ENCODE results near the gene WWOX.

WWOX gene

DNA sequence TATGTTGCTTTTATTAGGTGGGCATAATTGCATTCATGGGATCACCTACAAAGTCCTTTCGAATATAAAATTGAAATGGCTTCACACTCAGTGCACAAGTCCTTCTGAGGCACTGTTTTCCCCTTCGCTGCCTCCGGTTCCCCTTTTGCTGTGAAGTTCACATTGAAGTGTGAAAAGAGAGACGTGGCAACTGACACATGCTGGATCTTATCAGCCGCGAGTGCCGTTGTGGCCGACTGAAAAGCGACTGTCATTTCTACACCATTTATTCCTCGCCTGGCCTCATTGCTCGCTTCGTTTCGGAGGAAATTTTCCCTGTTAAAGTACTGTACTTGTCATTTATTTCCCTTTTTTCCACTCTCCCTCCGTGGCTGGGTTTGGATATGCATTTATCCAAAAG lies 1077.6 kb downstream of the WWOX start:
- Histone ChIP-seq H3K79me2 (ENCODE audit: insufficient read depth, low read length) (no peaks in the 10 kb centered on the region), H3K27ac (ENCODE audit: low read length) (no peak overlapping the region), H3K9ac (ENCODE audit: low read depth, low read length) (no peak overlapping the region), H3K27me3 (ENCODE audit: insufficient read depth, low read length, poor library complexity) (no peaks in the 10 kb centered on the region), H2AFZ (ENCODE audit: low read depth, low read length) (no peak overlapping the region), H3K4me1 (ENCODE audit: insufficient read depth, low read length) (peaks cover 6% of the 10 kb centered on the region; the same call in 1 of the 2 replicates), H3K36me3 (ENCODE audit: insufficient read depth, low read length) (no peaks in the 10 kb centered on the region), H3K4me2 (ENCODE audit: insufficient read depth, low read length) (no peak overlapping the region), H3K4me3 (ENCODE audit: low read depth in 1 of 2, low read length in 2 of 2) (no peak overlapping the region), H4K20me1 (ENCODE audit: insufficient read depth, low read length) (no peaks in the 10 kb centered on the region), H3K9me3 (ENCODE audit: insufficient read depth, low read length, severe bottlenecking) (no peaks in the 10 kb centered on the region)
- ATAC-seq (ENCODE audit: insufficient read depth, low read depth) (no peak), DNase-seq (no peak)
- TF ChIP-seq, protein P1, sequence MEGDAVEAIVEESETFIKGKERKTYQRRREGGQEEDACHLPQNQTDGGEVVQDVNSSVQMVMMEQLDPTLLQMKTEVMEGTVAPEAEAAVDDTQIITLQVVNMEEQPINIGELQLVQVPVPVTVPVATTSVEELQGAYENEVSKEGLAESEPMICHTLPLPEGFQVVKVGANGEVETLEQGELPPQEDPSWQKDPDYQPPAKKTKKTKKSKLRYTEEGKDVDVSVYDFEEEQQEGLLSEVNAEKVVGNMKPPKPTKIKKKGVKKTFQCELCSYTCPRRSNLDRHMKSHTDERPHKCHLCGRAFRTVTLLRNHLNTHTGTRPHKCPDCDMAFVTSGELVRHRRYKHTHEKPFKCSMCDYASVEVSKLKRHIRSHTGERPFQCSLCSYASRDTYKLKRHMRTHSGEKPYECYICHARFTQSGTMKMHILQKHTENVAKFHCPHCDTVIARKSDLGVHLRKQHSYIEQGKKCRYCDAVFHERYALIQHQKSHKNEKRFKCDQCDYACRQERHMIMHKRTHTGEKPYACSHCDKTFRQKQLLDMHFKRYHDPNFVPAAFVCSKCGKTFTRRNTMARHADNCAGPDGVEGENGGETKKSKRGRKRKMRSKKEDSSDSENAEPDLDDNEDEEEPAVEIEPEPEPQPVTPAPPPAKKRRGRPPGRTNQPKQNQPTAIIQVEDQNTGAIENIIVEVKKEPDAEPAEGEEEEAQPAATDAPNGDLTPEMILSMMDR (IDR thresholded peaks at IDR 0.05; ENCODE audit: borderline replicate concordance, extremely low read depth, low read length, poor library complexity, severe bottlenecking), result no peak
- TF ChIP-seq EZH2 (IDR thresholded peaks at IDR 0.05; ENCODE audit: borderline replicate concordance, low read depth, low read length, severe bottlenecking), result no peak

DNA sequence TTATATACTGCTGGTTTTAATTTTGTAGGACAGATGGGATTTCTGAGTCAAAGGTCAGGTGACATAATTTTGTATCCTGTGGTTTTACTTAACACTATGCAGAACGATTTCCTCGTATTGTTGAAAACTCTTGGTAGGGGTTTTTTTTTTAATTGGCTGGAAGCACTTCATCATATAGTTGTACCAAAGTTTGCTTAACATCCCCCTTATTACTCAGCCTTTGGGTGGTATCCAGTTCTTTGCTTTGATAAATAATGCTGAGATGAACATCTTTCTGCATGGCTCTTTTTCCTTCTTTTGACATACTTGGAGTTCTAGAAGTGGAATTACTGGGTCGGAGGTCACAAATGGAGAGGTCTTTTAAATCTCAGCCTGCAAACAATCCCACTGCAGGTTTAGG lies 1082.0 kb downstream of the WWOX start:
- H3K27me3 ChIP-seq (ENCODE audit: insufficient read depth, low read length, poor library complexity), result no peaks in the 10 kb centered on the region
- H3K79me2 ChIP-seq (ENCODE audit: insufficient read depth, low read length), result no peaks in the 10 kb centered on the region
- TF ChIP-seq, protein P1 (IDR thresholded peaks at IDR 0.05; ENCODE audit: borderline replicate concordance, extremely low read depth, low read length, poor library complexity, severe bottlenecking), result no peak
- no peak for TF ChIP-seq EZH2 (IDR thresholded peaks at IDR 0.05; ENCODE audit: borderline replicate concordance, low read depth, low read length, severe bottlenecking)
- peaks cover 20% of the 10 kb centered on the region for H3K4me1 ChIP-seq (ENCODE audit: insufficient read depth, low read length)
- no peaks in the 10 kb centered on the region for H3K36me3 ChIP-seq (ENCODE audit: insufficient read depth, low read length)
- no peak overlapping the region for H3K9ac ChIP-seq (ENCODE audit: low read depth, low read length)
- H3K4me2 ChIP-seq (ENCODE audit: insufficient read depth, low read length), result no peak overlapping the region
- ATAC-seq (ENCODE audit: insufficient read depth, low read depth), result no peak
- H4K20me1 ChIP-seq (ENCODE audit: insufficient read depth, low read length), result no peaks in the 10 kb centered on the region
- no peak for DNase-seq
- no peak overlapping the region for H3K27ac ChIP-seq (ENCODE audit: low read length)
- H3K9me3 ChIP-seq (ENCODE audit: insufficient read depth, low read length, severe bottlenecking), result no peaks in the 10 kb centered on the region
- no peak overlapping the region for H2AFZ ChIP-seq (ENCODE audit: low read depth, low read length)
- no peak overlapping the region for H3K4me3 ChIP-seq (ENCODE audit: low read depth in 1 of 2, low read length in 2 of 2)

DNA sequence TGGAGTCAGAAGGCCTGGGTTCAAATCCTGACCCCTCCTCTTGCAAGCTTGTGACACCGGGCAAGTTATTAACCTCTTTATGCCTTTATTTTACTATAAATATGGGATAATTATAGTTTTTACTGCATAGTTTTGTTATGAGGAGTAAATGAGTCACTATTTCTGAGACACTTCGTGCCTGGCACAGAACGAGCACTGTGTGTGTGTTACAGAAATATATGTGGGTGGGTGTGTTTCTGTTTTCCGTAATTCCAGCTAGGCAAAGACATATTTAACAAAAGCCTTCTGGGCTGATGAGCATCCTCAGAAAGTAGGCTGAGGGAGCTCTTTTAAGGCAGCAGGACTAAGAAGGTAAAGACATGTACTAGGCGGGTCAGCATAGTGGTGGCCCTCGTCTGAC lies 1083.2 kb downstream of the WWOX start:
- H3K27ac ChIP-seq (ENCODE audit: low read length), result no peak overlapping the region
- peaks cover 22% of the 10 kb centered on the region for H3K4me1 ChIP-seq (ENCODE audit: insufficient read depth, low read length)
- H3K36me3 ChIP-seq (ENCODE audit: insufficient read depth, low read length), result no peaks in the 10 kb centered on the region
- H3K9me3 ChIP-seq (ENCODE audit: insufficient read depth, low read length, severe bottlenecking), result no peaks in the 10 kb centered on the region
- no peaks in the 10 kb centered on the region for H4K20me1 ChIP-seq (ENCODE audit: insufficient read depth, low read length)
- TF ChIP-seq EZH2 (IDR thresholded peaks at IDR 0.05; ENCODE audit: borderline replicate concordance, low read depth, low read length, severe bottlenecking), result no peak
- TF ChIP-seq, protein P1 (IDR thresholded peaks at IDR 0.05; ENCODE audit: borderline replicate concordance, extremely low read depth, low read length, poor library complexity, severe bottlenecking), result no peak
- no peak overlapping the region for H3K4me2 ChIP-seq (ENCODE audit: insufficient read depth, low read length)
- ATAC-seq (ENCODE audit: insufficient read depth, low read depth) (no peak), DNase-seq (no peak)
- H3K27me3 ChIP-seq (ENCODE audit: insufficient read depth, low read length, poor library complexity), result no peaks in the 10 kb centered on the region
- H3K79me2 ChIP-seq (ENCODE audit: insufficient read depth, low read length), result no peaks in the 10 kb centered on the region
- H3K9ac ChIP-seq (ENCODE audit: low read depth, low read length), result no peak overlapping the region
- H3K4me3 ChIP-seq (ENCODE audit: low read depth in 1 of 2, low read length in 2 of 2), result no peak overlapping the region
- H2AFZ ChIP-seq (ENCODE audit: low read depth, low read length), result no peak overlapping the region

DNA sequence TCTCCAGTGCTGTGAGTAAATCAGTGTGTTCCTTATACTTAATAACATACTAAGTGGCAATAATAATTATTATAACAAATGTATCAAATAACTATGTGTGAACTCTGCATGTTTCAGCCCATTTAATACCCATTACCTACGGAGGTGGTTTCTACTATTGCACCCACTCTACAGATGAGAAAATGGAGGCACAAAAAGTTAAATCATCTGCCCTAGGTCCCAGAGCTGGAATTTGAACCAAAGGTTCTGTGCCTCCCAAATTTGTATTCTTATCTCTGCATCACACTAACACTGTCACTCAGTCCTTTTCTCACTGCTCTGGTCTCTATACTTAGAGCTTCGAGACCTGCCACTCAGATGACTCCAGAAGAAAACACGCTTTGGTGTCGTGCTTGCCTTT lies 1084.1 kb downstream of the WWOX start:
- no peak for TF ChIP-seq EZH2 (IDR thresholded peaks at IDR 0.05; ENCODE audit: borderline replicate concordance, low read depth, low read length, severe bottlenecking)
- H3K4me2 ChIP-seq (ENCODE audit: insufficient read depth, low read length), result no peak overlapping the region
- no peak overlapping the region for H3K27ac ChIP-seq (ENCODE audit: low read length)
- no peaks in the 10 kb centered on the region for H3K79me2 ChIP-seq (ENCODE audit: insufficient read depth, low read length)
- H3K9me3 ChIP-seq (ENCODE audit: insufficient read depth, low read length, severe bottlenecking), result no peaks in the 10 kb centered on the region
- no peaks in the 10 kb centered on the region for H4K20me1 ChIP-seq (ENCODE audit: insufficient read depth, low read length)
- H3K9ac ChIP-seq (ENCODE audit: low read depth, low read length), result no peak overlapping the region
- no peak for DNase-seq
- H3K4me3 ChIP-seq (ENCODE audit: low read depth in 1 of 2, low read length in 2 of 2), result no peak overlapping the region
- ATAC-seq (ENCODE audit: insufficient read depth, low read depth), result no peak
- no peaks in the 10 kb centered on the region for H3K27me3 ChIP-seq (ENCODE audit: insufficient read depth, low read length, poor library complexity)
- H2AFZ ChIP-seq (ENCODE audit: low read depth, low read length), result no peak overlapping the region
- no peaks in the 10 kb centered on the region for H3K36me3 ChIP-seq (ENCODE audit: insufficient read depth, low read length)
- peaks cover 27% of the 10 kb centered on the region for H3K4me1 ChIP-seq (ENCODE audit: insufficient read depth, low read length)
